Activated CD4-positive, alpha-beta T cell treated with anti-CD3 and anti-CD28 coated beads for 4 hours (primary cell): ENCODE measurements around the gene SLFN11.
"Not testable (repeated sequence)": the region's sequence is repeated elsewhere in the genome, so short reads cannot be mapped to it uniquely, and the experiment has no call there.

Experiments
- DNase-seq, 2 donors: peaks; one replicate each; pipeline ENCODE4 v3.0.0-alpha.2; 2020

The SLFN11 gene, protein sequence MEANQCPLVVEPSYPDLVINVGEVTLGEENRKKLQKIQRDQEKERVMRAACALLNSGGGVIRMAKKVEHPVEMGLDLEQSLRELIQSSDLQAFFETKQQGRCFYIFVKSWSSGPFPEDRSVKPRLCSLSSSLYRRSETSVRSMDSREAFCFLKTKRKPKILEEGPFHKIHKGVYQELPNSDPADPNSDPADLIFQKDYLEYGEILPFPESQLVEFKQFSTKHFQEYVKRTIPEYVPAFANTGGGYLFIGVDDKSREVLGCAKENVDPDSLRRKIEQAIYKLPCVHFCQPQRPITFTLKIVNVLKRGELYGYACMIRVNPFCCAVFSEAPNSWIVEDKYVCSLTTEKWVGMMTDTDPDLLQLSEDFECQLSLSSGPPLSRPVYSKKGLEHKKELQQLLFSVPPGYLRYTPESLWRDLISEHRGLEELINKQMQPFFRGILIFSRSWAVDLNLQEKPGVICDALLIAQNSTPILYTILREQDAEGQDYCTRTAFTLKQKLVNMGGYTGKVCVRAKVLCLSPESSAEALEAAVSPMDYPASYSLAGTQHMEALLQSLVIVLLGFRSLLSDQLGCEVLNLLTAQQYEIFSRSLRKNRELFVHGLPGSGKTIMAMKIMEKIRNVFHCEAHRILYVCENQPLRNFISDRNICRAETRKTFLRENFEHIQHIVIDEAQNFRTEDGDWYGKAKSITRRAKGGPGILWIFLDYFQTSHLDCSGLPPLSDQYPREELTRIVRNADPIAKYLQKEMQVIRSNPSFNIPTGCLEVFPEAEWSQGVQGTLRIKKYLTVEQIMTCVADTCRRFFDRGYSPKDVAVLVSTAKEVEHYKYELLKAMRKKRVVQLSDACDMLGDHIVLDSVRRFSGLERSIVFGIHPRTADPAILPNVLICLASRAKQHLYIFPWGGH

DNA sequence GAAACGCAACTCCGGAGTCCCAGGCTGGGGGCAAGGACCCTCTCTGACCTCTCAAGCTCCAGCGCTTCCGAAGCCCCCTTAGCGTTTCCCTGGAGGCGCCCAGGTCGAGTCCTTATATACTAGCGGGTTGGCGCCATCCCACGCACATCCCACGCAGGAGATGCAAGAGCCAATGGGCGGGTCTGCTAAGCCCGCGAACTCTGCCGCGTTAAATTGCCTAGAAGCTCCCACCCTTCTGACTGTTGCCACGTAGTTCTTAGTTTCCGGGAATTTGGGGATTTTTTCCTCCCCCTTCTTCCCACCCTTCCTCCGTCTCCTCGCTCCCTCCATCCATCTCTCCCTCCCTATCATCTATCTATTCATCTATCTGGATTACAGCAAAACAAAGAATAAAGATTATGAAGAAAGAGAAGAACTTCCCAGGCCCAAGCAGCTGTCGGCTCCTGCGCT, at the start of gene SLFN11:
TSS of gene SLFN11 (minus strand) at position 88 of the 450 bp plus-strand sequence. CDS start 9,814 bp downstream, outside the sequence.
- DNase-seq = peak; percentile 91 to 93

DNA sequence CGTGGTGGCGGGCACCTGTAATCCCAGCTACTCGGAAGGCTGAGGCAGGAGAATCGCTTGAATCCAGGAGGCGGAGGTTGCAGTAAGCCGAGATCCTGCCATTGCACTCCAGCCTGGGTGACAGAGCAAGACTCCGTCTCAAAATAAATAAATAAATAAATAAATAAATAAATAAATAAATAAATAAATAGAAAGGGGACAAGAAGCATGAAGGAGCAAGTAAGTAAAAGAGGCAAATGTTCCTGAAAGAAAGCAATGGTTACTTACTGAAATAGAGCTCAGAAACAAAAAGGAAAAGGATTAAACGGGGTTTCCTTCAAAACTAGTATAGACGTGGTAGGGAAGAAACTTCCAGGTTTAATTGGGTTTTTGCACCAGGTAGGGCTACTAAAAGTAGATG, 47.6 kb upstream of the SLFN11 start:
- DNase-seq = not testable (repeated sequence)

DNA sequence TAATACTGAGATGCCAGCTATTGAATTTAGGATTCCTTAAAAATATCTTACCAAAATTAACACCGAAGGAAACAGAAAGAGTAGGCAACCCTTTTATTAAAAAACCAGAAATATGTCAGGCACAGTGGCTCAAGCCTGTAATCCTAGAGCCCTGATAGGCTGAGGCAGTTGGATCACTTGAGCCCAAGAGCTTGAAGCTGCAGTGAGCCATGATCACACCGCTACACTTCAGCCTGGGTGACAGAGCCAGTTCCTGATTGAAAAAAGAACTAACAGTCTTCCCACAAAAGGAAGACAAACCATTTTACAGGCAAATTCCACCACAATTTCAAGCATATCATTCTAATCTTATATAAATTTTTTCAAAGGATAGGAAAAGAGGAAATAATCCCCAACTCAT, 43.2 kb upstream of the SLFN11 start:
- DNase-seq = no peak

DNA sequence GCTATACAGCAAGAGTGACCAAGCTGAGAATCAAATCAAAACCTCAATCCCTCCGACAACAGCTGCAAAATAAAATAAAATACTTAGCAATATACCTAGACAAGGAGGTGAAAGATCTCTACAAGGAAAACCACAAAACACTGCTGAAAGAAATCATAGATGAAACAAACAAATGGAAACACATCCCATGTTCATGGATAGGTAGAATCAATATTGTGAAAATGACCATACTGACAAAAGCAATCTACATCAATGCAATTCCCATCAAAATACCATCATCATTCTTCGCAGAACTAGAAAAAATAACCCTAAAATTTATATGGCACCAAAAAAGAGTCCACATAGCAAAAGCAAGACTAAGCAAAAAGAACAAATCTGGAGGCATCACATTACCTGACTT, 41.3 kb upstream of the SLFN11 start:
- not testable (repeated sequence) for DNase-seq

DNA sequence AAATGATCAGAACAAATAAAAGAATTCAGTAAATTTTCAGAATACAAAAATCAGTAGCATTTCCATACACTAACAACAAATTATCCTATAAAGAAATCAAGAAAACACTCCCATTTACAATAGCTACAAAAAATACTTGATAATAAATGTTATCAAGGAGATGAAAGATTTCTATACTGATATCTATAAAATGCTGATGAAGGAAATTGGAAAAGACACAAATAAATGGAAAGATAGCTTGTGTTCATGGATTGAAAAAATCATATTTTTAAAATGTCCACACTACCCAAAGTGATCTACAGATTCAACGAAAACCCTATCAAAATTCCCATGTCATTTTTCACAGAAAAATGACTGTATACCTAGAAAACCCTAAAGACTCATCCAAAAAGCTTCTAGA, 40.8 kb upstream of the SLFN11 start:
- DNase-seq = no peak

DNA sequence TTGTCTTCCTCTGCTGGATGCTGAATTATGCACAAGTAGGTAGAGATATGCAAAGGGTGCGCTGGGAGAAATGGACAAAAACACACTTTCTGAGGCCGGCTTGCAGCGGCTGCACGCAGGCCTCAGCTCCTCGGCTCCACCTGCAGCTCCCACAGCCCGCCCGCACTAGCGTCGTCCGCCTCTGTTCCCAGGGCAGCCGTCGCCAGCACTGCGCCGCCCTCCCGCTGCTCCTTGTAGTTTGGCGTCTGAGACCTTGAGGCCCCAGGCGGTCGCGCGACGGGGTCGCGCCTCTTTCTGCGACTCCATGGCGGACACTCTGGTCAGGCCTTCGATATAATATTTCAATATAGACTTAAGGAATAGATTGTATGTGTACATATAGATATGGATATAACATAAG, 34.1 kb upstream of the SLFN11 start:
- no peak for DNase-seq

DNA sequence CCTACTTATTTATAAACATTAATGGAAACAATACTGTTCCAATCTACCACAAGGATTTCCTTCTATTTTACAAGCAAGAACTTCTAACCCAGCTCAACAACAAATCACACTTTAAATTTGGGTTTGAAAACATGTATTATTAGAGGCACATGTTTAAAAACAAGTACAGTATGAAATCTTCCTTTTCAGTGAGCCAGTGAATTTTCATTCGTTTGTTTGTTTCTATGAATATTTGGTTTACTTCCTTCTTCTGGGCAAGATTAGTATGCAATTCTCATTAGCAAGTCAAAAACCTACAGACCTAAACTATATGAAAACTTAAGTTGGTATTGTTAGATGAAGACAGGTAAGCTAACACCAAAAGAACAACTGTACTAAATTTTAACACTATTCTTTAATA, 33.1 kb upstream of the SLFN11 start:
- DNase-seq = no peak

DNA sequence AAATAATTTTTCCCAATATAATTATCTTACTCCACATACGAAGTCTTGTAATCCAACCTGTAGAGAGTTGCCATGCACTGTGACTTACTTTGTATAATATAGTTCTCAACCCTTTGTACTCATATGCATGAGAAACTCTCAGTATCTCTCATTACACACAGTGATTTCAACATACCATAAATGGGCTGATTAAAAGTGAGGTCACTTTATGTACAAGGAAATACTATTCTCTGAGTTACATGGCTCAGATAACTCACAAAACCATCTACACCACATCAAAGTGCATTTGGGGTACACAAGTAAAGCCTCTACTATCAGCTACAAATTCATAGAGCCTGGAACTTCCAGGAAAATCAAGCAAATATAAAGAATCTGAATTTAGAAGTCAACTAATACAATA, 30.9 kb upstream of the SLFN11 start:
- no peak for DNase-seq

DNA sequence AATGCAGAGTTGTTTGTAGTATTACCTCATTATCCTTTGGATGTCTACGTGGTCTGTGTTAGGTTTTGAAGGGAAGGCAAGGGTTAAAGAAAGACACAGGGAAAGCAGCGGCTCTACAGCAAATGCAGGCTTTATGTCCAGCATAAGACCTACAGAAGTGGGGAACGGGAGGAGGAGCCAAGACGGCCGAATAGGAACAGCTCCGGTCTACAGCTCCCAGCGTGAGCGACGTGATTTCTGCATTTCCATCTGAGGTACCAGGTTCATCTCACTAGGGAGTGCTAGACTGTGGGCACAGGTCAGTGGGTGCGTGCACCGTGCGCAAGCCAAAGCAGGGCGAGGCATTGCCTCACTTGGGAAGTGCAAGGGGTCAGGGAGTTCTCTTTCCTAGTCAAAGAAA, 20.4 kb upstream of the SLFN11 start:
- DNase-seq = not testable (repeated sequence)

DNA sequence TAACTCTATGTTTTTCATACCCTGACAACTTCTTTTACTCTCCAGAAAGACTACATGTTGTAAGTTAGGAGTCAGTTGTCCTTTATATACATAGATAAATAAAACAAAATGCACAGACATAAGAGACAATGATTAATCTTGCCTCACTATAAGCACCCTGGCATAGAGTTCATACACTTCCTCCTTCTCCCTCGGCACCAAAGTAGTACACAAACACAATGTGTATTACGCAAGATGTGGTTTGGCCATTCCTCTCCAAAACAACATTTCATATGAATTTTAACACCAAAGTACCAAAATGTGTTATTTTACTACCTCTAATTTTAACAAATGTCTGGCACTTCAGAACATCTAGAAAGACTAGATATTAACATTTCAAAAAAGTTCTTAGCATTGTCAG, 17.2 kb upstream of the SLFN11 start:
- DNase-seq = no peak

DNA sequence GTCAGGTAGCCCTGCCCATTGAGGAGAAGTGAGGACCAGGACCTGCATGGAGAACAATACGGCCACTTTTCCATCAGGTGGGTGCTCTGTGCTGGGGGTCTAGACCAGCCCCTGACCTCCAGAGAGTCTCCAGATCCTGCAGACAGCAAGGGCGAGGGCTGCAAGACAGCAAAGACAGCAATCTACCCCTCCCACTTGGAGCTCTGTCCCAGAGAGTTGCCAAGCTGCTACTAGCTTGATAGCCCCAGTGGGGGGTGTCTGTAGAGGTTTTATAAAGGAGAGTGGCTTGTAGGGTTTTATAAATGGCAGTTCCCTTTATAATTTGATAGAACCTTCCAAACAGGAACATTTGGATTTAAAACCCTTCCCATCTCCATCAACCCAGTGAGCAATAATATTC, 16.7 kb upstream of the SLFN11 start:
- no peak for DNase-seq

DNA sequence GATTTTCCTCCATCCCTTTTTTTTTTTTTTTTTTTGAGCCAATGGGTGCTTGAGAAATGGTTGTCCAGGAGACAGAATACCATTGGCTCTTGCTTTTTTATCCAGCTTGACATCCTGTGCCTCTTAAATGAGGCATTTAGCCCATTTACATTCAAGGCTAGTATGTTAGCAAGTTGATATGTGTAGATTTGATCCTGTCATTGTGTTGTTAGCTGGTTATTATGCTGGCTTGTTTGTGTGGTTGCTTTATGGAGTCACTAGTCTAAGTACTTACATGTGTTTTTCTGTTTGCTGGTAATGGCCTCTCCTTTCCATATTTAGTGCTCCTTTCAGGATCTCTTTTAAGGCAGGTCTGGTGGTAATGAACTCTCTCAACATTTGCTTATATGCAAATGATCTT, 14.1 kb upstream of the SLFN11 start:
- DNase-seq = no peak

DNA sequence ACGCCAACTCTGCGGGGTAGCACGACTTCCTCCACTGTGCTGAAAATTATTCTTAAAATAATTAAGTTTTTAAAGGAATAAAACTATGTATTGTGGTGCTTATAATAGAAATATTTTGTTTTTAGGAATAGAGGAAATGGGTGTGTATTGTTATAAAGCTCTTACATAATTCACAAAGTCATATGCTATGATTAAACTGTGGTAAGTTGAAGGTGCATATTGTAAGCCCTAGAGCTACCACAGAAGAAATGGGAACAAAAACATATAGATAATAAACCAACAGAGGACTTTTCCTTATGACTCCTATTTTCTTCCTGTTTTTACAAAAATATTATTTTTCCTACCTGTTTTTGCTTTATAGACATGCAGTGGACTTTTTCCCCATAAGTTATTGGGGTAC, 4.3 kb upstream of the SLFN11 start:
- DNase-seq = no peak

DNA sequence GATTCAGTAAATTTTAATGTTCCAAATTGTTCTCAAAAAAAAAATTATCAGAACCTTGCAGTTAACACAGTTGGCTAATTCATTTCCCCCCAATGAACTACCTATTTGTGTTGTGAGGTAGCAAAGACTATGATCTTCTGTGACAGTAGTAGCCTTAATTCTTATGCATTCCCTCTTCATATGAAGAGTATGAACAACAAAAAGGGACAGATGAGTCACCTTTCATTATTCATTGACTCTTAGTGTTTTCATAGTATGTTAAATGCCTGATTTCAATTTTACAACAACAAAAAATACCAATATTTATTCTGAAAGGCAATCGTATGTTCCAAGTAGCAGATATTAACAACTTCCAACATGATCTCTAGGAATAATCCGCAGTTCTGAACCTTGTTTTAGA, 3.6 kb upstream of the SLFN11 start:
- DNase-seq = no peak

DNA sequence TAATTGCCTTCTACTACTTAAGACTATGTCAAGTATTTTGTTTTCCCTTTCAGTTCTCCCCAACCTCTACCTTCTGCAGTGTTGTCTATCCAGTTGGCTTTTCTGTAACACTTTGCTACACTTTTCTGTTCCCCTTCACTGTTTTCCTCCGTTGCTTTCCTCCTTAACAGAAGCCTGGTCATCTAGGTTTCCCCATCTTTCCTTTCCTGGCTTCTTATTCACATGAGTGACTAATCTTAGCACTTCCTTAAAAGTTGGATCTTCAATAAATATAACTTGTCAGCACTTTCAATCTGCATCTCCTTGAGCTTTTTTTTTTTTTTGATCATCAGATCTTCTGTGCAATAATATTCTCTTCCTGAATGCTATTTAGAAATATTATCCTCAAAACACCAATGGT, 2.8 kb upstream of the SLFN11 start:
- DNase-seq = no peak

DNA sequence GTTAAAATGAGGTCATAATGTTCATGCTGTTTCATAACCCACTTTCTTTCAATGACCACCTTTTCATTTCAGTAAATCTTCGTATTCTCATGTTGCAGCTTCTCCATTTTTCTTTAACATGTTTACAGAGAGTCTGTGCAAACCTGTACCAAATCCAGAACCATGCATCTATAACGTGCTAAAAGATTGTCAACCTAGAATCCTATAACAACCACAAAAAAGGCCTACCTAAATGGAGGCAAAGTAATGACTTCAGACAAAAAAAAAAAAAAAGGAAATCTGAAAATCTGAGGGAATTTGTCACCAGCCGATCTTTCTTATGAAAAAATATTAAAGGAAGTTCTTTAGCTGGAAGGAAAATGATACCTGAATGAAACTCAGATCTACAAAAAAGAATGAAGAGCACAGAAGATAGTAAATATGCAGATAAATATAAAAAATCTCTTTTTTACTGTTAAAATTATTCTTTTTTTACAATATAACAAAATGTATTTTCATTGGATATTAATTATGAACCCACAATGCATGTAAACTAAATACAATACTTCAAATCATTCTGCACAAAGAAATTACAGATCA, 1.4 kb upstream of the SLFN11 start:
- no peak for DNase-seq

DNA sequence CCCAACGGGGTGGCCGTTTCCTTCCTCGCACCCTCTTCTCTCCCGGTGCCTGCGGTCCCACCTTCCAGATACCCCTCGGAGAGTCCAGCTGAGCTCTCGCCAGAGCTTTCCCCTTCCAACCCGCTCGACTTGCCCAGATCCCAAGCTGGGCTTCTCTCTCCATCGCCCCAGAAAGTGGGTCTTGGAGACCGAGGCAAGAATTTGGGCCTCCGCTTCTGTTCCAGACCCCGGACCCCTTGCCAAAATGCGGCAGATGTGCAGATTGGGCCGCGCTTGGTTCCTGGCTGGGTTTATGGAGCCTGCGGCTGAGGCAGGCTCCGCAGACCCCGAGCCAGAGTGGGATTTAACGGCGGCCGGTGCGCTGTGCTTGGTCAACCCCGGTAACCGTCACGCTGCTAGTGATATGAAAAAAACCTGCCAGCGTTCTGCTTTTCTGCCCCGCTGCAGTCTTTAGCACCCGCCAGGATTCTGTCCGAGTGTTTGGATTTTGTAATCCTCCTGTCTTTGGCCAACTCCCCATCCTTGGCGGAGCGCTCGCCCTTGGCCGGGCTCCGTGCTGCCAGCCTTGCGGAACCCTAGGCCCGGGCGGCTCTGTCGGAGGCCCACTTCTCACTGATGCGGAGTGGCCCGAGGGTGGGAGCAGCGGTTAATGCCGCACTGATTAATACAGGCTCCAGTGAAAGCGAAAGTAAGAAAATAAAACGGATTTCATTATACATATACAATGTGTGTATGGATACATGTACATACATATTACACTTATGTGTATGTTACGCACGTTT, 754 bp upstream of the SLFN11 start:
- peak; percentile 34 to 42 for DNase-seq

DNA sequence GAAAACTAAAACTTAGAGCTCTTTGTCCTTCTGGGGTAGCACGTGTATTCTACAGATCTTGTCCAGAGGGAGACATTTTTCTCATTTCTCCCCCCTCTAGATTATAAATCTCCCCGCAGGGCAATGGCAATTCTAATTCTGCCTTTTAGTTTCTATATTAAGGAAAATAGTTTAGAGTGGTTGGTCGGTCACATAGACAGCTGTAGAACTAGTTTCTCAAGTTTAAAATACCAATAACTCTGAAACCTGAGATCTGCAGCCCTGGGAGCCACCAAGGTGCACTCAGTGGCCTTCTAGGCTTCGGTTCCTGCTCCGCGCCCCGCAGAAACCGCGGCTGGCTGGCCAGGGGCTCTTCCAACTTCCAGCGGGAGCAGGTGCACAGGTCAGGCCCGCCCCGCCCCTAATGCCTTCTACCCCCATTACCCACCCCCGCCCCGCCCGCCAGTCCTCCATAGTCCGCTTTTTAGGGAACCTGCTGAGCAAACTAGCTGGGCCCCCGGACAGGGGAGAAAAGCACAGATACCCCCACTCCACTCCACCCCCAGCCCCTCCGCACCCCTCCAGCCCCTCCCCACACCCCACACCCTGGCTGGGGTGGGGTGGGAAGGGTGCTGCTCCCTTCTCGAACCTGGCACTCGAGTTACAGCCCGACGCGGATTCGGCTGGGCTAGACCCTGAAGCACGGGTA, 431 bp downstream of the SLFN11 start:
- peak in 1 of 2 donors; percentile 2 for DNase-seq

DNA sequence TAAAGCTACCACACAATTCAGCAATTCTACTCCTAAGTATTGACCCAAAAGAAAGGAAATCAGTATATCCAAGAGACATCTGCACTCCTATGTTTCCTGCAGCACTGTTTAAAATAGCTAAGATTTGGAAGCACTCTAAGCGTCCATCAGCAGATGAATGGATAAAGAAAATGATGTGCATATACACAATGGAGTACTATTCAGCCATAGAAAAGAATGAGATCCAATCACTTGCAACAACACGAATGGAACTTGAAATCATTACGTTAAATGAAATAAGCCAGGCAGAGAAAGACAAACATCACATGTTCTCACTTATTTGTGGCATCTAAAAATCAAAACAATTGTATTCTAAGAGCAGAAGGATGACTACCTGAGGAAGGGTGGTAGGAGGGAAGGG, 1.5 kb downstream of the SLFN11 start:
- no peak for DNase-seq

DNA sequence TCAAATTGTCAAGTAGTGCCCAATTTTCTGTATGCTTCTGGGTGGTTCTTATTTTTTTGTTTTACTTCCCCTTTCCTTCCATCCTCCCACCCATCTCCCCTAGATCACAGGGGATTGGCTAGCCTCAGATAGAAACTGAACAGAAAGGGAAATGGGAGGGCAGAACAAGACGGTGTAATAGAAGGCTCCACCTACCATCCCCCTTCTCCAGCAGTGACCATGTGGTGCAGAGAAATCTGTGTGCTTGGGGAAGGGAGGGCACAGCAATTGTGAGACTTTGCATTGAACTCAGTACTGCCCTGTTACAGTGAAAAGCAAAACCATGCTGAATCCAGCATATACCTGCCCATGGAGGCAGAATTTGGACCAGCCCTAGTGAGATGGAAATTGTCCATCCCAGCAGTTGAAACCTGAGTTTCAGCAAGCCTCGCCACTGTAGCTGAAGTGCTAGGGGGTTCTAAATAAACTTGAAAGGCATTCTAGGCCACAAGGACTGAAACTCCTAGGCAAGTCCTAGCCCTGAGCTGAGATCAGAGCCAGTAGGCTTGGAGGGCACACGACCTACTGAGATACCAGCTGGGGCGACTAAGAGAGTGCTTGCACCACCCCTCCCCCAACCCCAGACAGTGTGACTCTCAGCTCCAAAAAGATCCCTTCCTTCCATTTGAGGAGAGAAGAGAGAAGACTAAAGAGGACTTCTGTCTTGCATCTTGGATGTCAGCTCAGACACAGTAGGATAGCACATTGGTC, 5.2 kb downstream of the SLFN11 start:
- peak in 1 of 2 donors; percentile 11 for DNase-seq

DNA sequence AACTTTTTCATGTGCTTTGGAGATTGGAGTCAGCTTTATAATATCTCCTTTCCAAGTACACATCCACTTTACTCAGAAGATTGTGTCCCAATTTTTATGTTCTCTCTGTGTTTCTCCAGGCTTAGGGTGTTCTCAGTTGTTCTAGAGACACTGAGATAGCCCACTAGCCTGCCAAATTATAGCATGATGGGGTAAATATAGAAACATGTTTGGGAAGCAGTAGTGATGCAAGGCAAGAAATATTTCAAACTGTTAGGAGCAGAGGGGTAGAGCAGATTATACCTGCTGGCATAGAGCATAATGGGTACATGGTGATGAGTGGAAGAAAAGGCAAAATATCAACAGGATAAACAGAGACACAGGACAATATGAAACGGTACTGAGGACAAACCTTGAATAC, 12.4 kb downstream of the SLFN11 start:
- no peak for DNase-seq
